ENCODE results near the gene PIAS4. TPM values are rescaled to one million over a fixed set of nuclear protein-coding genes. Genes with fewer than 3 reads are reported as not detected.

Gene PIAS4
- total and polyA plus RNA-seq, 10 of the 15 experiments (the other 5 are each of a cell fraction or from before 2014, with no cell fraction given) = 0.13 to 25.1 (median 11.3) TPM

DNA sequence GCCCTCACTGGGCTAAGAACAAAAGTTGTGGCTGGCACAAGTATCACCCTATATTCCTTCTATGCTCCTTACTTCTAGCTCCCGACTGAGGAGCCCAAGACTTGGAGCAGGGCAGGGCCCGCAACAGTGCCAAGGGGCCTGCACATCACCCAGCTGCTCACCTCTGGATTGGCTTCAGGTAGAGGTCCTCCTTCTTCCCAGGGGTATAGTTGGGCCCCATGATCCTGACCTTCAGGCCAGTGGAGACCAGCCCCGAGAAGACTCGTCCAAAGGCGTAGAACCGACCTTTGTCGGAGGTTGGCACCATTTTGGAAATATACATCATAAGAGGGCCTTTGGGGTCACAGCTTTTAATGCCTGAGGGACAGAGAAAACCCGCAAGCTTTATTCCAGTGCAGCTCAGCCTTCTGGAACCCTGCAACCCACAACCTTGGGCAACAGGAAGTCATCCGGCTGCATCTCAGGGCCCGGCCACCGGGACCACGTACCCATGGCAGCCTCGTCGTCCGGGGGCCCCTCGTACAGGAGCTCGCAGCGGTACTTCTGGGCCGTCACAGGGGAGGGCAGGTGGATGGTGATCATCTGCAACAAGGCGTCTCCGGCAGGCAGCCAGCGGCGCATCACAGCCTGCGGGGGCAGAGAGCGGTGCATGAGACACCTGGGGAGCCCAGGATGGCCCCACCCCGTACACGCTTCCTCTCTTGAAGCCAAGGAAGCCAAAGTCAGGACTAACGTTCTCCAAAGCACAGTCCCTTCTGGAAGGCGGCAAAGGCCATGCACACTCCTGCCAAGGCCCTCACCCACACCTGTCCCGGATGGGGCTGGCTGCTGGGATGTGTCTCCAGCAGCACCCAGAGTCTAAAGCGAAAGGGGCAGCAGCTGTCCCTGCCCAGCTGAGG lies 26.9 kb upstream of the PIAS4 start:
- ChIA-PET POLR2A (interaction anchor here (0.6 kb wide), 1 partner anchor 26 kb away, joined by 3 read pairs; no protein-coding TSS in a partner anchor), SMC1A (ENCODE audit: uncharacterized antibody, unreplicated experiment) (no interaction called here), CTCF (interaction anchor here (1.7 kb wide), 1 partner anchor 9 kb away, joined by 3 read pairs; the partner anchor contains the start of gene DAPK3), RAD21 (ENCODE audit: unreplicated experiment) (no interaction called here)
- 90% methylated on average over 31 of the region's 31 CpGs for WGBS (ENCODE audit: insufficient coverage, insufficient replicate concordance, low lambda C conversion rate, missing lambda C conversion rate)
- Histone ChIP-seq H3K9me3 (replicated peaks; ENCODE audit: control insufficient read depth, insufficient read depth, low read length) (no peaks in the 10 kb centered on the region), H3K4me3 (no peak overlapping the region; the same call in 1 of the 2 replicates), H3K4me2 (ENCODE audit: control insufficient read depth, insufficient read depth) (peak overlapping the region; percentile 89), H4K20me1 (ENCODE audit: control insufficient read depth, insufficient read depth) (peaks cover 54% of the 10 kb centered on the region), H3K36me3 (ENCODE audit: control insufficient read depth in 2 of 2, insufficient read depth in 2 of 2, low read length in 1 of 2) (peaks cover 53 to 78% of the 10 kb centered on the region in 2 experiments), H3K9ac (ENCODE audit: control insufficient read depth, insufficient read depth, low read length) (peak overlapping the region; percentile 15; the same call in 1 of the 2 replicates), H2AFZ (ENCODE audit: control insufficient read depth, low read depth, low read length) (no peak overlapping the region), H3K4me1 (ENCODE audit: control insufficient read depth, insufficient read depth, low read length) (peaks cover 7% of the 10 kb centered on the region), H3K27me3 (replicated peaks in 1 of 2; ENCODE audit: control insufficient read depth in 2 of 2, insufficient read depth in 2 of 2, low read length in 1 of 2) (no peaks in the 10 kb centered on the region), H3K79me2 (ENCODE audit: control insufficient read depth, insufficient read depth, low read length) (peaks cover 79% of the 10 kb centered on the region), H3K27ac (ENCODE audit: control insufficient read depth, insufficient read depth) (no peak overlapping the region)
- in situ Hi-C loops (cut with MboI) (no loop called here), intact Hi-C loops (cut with micrococcal nuclease; ENCODE audit: unreplicated experiment) (no loop called here)
- no peak for TF ChIP-seq NFYB (IDR thresholded peaks at IDR 0.05; ENCODE audit: insufficient read depth, low read depth, low read length)
- TF ChIP-seq POLR2A (IDR thresholded peaks at IDR 0.05; ENCODE audit: low read depth, low read length) = peak; percentile 15; the same call in 1 of the 2 replicates
- TF ChIP-seq, protein P1, sequence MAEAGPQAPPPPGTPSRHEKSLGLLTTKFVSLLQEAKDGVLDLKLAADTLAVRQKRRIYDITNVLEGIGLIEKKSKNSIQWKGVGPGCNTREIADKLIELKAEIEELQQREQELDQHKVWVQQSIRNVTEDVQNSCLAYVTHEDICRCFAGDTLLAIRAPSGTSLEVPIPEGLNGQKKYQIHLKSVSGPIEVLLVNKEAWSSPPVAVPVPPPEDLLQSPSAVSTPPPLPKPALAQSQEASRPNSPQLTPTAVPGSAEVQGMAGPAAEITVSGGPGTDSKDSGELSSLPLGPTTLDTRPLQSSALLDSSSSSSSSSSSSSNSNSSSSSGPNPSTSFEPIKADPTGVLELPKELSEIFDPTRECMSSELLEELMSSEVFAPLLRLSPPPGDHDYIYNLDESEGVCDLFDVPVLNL (IDR thresholded peaks at IDR 0.05; ENCODE audit: low read depth, low read length) = no peak
- no peak for TF ChIP-seq SIN3A (IDR thresholded peaks at IDR 0.05; ENCODE audit: low read depth, low read length)
- TF ChIP-seq, protein P2, sequence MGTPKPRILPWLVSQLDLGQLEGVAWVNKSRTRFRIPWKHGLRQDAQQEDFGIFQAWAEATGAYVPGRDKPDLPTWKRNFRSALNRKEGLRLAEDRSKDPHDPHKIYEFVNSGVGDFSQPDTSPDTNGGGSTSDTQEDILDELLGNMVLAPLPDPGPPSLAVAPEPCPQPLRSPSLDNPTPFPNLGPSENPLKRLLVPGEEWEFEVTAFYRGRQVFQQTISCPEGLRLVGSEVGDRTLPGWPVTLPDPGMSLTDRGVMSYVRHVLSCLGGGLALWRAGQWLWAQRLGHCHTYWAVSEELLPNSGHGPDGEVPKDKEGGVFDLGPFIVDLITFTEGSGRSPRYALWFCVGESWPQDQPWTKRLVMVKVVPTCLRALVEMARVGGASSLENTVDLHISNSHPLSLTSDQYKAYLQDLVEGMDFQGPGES (IDR thresholded peaks at IDR 0.05) = no peak
- TF ChIP-seq ZNF274 (IDR thresholded peaks at IDR 0.05; ENCODE audit: insufficient read depth, insufficient read length) = no peak
- no peak for TF ChIP-seq CREB1 (IDR thresholded peaks at IDR 0.05; ENCODE audit: low read depth)
- TF ChIP-seq PML (IDR thresholded peaks at IDR 0.05; ENCODE audit: low read length) = peak; percentile 29; the same call in 1 of the 2 replicates
- TF ChIP-seq CHD1 (IDR thresholded peaks at IDR 0.05; ENCODE audit: low read depth, low read length) = no peak
- TF ChIP-seq CHD4 (IDR thresholded peaks at IDR 0.05) = no peak
- no peak for TF ChIP-seq CBFB (IDR thresholded peaks at IDR 0.05; ENCODE audit: low read depth)
- TF ChIP-seq DPF2 (IDR thresholded peaks at IDR 0.05) = no peak
- TF ChIP-seq, protein P3, sequence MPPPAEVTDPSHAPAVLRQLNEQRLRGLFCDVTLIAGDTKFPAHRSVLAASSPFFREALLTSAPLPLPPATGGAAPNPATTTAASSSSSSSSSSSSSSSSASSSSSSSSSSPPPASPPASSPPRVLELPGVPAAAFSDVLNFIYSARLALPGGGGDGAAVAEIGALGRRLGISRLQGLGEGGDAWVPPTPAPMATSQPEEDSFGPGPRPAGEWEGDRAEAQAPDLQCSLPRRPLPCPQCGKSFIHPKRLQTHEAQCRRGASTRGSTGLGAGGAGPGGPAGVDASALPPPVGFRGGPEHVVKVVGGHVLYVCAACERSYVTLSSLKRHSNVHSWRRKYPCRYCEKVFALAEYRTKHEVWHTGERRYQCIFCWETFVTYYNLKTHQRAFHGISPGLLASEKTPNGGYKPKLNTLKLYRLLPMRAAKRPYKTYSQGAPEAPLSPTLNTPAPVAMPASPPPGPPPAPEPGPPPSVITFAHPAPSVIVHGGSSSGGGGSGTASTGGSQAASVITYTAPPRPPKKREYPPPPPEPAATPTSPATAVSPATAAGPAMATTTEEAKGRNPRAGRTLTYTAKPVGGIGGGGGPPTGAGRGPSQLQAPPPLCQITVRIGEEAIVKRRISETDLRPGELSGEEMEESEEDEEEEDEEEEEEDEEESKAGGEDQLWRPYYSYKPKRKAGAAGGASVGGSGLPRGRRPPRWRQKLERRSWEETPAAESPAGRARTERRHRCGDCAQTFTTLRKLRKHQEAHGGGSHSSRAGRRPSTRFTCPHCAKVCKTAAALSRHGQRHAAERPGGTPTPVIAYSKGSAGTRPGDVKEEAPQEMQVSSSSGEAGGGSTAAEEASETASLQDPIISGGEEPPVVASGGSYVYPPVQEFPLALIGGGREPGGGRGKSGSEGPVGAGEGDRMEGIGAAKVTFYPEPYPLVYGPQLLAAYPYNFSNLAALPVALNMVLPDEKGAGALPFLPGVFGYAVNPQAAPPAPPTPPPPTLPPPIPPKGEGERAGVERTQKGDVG (CRISPR knock-in tag; IDR thresholded peaks at IDR 0.05) = no peak
- TF ChIP-seq, protein P4, sequence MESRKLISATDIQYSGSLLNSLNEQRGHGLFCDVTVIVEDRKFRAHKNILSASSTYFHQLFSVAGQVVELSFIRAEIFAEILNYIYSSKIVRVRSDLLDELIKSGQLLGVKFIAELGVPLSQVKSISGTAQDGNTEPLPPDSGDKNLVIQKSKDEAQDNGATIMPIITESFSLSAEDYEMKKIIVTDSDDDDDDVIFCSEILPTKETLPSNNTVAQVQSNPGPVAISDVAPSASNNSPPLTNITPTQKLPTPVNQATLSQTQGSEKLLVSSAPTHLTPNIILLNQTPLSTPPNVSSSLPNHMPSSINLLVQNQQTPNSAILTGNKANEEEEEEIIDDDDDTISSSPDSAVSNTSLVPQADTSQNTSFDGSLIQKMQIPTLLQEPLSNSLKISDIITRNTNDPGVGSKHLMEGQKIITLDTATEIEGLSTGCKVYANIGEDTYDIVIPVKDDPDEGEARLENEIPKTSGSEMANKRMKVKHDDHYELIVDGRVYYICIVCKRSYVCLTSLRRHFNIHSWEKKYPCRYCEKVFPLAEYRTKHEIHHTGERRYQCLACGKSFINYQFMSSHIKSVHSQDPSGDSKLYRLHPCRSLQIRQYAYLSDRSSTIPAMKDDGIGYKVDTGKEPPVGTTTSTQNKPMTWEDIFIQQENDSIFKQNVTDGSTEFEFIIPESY (IDR thresholded peaks at IDR 0.05) = no peak
- TF ChIP-seq NBN (IDR thresholded peaks at IDR 0.05) = no peak
- TF ChIP-seq TAF1 (IDR thresholded peaks at IDR 0.05; ENCODE audit: borderline replicate concordance, low read depth, low read length) = no peak
- ATAC-seq (no peak), DNase-seq (ENCODE audit: low read depth, low spot score) (no peak), FAIRE-seq (no peak)
- BruUV-seq (replicated peaks) = TSS peak; percentile 5
